LHCN-M2 (cell line): ENCODE data around the gene RNF130. TPM values are rescaled to one million over a fixed set of nuclear protein-coding genes. Genes with fewer than 3 reads are reported as not detected.

ENCODE experiments used
- DNase-seq: peaks from one replicate; pipeline ENCODE4 v3.0.0-alpha.2; 2012; ENCODE audit warnings: low read depth
- total RNA-seq: library from RNA; depleted of rRNA; stranded (reverse); fragments of >200 nt; gene quantifications from 2 replicates; pipeline ENCODE4 v1.2.3, GENCODE V29; 2014

Gene RNF130
- total RNA-seq, 1 experiment from 2014 or later = 30.0 TPM

GRCh38 chr5:180060192-180060591, 11.4 kb downstream of the RNF130 start:
- DNase-seq = no peak

DNA sequence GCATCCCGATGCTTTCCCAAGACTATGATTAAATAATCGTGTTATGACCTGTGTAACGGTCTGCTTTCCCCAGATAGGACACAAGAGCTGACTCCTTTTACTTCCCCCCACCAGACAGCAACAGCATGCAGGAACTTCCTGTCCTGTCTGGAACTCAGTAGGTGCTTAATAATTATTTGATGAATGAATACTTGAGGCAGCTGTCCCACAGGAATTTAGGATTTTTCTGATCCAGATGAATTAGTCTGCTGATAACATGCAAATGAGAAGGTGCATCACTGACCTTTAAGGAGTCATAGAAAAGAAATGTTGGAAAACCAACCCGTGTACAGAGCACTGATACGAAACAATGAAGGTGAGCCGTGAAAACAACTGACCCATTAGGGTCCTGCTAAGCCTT, 12.2 kb downstream of the RNF130 start:
- DNase-seq = no peak

GRCh38 chr5:180056153-180056552, 15.4 kb downstream of the RNF130 start:
- DNase-seq = no peak

DNA sequence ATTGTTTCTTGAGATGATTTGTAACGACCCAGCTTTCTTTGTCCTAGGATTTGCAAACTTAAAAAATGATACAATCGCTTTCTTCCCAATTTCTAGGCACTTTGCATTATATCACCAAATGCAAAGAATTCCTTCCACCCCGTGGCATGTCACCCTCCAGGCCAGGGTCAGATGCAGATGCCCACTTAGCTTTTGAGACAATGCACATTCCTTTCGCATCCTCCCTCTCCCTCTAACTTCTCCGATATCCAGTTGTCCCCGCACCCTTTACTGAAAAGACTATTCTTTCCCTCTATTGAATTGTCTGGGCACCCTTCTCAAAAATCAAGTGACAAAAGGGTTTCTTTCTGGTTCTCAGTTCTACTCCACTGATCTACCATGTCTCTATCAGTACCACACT, 17.3 kb downstream of the RNF130 start:
- DNase-seq = no peak

GRCh38 chr5:180053061-180053602, 18.4 kb downstream of the RNF130 start:
- DNase-seq = no peak

DNA sequence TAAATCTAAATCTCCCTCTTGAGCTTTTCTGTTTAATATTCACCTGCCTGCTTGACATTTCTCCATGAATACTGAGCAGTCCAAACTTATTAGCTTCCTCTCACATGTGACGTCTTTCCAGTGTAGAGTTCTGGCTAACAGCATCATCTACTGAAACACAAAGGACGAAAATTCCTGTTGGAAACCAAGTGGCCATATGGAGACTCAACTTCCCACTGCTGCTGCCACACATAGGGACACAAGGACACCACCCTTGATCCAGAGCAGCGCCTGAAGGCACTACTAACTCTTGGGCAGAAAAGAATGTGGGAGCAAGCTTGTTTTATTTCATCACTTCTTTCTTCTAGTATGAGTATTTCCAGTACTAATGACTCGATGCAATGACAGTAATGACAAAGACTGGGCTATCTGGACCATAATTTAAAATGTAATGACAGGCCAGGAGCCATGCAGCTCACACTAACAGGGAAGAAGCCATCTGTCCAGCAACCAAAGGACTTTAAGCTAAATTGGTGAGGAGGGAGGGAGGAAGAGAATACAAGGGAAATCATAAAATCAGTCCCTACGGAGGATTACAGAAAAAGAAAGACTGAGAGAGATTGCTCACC, 19.2 kb downstream of the RNF130 start:
- no peak for DNase-seq

DNA sequence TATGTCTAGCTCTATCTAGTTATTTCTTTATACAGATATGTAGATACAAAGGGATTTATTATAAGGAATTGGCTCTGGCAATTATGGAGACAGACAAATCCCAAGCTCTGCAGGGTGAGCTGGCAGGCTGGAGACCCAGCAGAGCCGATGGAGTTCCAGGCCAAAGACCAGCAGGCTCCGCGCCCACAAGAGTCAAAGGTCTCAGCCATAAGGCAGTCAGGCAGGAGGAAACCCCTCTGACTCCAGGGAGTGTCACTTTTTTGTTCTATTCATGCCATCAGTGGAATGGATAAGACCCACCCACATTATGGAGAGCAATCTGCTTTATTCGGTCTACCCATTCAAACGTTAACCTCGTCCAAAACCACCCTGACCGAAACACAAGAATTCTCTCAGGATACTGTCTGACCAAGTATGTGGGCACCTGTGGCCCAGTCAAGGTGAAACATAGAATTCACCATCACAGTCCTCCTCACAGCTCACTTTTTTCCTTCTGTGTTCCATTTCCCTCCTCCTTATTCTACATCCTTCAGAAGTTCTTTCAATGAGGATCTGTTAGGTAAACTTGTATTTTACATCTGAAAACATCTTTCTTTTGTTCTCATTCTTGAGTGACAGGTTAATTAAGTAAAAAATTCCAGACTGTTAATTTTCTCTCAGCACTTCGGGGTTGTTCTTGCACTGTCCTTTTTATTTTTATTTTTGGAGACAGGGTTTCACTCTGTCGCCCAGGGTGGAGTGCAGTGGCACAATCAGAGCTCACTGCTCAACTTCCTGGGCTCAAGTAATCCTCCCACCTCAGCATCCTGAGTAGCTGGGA, 21.2 kb downstream of the RNF130 start:
- DNase-seq = no peak

GRCh38 chr5:180049185-180049548, 22.4 kb downstream of the RNF130 start:
- DNase-seq = no peak

GRCh38 chr5:180047667-180048066, 23.9 kb downstream of the RNF130 start:
- no peak for DNase-seq

DNA sequence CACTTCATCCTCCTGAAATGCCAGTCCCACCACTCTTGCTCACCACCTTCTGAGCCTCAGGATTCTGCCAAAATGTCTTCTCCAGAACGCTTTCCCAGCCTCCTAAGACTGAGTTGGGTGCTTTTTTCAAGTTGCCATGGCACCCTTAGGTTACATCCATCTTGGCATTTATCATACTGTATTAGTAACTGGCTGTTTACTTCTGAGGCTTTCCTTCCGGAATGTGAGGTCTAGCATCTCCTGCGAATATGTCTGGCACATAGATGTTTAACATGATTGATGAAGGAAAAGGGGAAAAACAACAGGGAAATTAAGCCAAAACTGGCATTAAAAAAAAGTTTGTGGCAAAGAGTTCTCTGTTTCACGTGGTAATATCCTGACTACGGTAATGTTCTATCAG, 24.9 kb downstream of the RNF130 start:
- DNase-seq = no peak

DNA sequence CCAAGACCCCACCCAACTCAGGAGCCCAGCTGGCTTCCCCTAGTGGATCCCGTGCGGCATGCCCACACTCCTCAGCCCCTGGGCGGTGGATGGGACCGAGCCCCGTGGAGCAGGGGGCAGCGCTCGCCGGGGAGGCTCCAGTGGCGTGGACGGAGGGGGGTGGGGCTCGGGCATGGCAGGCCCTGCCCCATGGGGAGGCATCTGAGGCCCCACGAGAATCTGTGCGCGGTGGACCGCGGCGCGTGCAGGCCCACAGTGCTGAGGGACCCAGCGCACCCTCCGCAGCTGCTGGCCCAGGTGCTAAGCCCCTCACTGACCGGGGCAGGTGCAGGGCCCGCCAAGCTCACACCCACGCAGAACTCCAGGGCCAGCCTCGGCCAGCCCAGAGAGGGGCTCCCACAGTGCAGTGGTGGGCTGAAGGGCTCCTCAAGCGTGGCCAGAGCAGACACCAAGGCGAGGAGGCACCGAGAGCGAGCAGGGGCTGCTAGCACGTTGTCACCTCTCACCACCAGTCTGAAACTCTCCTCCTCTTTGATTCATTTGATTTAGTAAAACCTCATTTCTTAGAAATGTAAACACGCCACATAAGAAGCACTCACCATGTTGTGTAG, 25.6 kb downstream of the RNF130 start:
- no peak for DNase-seq

GRCh38 chr5:180043377-180043776, 28.2 kb downstream of the RNF130 start:
- DNase-seq = no peak

DNA sequence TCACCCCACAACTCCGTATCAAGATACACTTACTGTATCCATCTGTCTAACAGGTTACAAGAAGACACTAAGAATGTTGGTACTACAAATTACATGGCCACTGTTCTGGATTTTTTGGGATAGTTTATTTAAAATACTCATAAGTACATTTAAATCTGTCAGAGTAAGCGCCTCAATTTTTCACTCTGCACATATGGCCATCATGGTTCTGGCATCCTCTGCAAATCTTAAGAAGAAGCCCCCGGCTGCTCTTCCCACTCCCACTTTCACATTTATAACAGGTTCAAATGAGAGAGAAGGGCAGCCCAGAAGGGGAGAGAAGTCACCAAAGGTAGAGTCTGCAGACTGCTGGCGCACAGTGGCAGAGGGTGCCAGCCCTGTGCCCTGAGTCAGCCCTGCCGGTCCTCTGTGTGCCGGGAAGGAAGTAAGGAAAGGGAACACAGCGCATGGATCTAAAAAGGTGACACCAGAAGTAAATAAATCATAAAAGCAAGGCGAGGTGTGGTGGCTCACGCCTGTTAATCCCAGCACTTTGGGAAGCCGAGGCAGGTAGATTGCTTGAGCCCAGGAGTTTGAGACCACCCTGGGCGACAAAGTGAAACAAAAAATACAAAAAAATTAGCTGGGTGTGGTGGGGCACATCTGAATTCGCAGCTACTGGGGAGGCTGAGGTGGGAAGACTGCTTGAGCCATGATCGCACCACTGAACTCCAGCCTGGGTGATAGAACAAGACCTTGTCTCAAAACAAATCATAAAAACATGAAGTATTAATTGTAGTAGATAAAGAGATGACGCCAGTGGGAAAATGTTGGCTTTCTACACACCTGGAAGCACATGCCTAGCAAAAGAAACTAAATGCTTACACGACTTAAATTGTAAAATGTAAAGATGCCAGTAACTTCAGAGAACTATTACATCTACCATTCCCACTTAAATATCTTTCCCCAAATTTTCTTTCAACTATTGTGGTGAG, 30.0 kb downstream of the RNF130 start:
- DNase-seq = no peak

DNA sequence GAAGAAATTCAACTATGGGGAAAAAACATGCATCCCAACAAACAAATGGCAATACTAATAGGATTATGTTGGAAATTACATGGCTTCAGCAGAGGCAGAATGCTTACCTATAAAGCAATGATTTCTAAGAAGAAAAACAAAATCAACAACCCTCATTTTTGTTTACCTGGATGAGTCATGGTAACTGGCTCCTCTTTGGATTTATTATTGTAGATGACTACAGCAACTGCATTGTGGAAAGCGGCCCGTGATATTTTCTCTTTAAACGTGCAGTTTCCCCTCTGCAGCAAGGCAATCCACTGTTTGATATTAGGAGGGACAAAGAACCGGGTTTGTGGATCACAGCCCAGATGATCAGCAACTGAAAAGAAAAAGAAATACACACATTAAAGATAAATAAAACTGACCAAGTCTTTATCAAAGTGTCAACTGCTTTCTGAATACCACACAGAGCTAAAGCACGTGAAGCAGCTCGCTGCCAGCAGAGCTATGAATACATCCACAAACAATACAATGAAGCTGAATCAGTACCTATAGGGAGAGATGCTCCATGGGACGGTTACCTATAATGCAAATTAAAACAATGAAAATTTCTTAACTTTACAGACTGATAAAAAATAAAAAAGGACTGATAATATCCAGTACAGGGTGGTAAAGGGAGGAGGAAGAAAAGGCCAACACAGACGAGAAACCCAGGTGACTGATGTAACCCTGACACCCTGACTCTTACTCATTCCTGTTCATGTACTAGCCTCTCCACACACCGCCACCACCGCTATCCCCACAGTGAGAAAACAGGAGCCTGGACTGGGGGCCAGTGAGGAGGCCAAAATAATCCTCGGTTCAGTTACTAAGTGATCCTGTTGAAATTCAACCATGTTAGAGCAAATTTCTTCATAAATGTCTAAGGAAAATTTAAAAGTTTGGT, 31.0 kb downstream of the RNF130 start:
- DNase-seq = no peak

DNA sequence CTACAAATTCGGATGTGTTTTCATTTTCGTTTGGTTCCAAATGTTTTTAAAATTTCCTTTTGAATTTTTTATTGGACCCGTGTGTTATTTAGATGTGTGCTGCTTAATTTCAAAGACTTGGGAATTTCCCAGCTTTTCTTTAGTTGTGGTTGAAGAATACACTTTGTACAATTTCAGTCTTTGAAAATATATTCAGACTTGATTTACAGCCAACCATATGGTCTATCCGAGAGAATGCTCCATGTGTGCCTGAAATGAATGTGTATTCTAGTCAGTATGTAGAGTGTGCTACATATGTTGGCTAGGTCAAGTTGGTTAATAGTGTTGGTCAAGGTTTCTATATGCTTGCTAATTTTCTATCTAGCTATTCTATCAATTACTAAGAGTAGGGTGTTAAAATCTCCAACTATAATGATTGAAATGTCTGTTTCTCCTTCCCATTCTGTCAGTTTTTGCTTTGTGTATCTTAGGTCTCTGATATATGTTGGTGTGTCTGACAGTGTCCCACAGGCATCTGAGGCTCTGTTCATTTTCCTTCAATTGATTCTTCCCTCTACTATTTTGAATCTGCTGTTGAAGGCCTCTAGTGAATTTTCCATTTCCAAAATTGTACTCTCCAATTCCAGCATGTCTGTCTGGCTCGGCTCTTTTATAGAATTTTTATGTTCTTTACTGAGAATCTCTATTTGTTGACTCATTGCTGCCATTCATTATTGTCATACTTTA, 36.2 kb downstream of the RNF130 start:
- no peak for DNase-seq

DNA sequence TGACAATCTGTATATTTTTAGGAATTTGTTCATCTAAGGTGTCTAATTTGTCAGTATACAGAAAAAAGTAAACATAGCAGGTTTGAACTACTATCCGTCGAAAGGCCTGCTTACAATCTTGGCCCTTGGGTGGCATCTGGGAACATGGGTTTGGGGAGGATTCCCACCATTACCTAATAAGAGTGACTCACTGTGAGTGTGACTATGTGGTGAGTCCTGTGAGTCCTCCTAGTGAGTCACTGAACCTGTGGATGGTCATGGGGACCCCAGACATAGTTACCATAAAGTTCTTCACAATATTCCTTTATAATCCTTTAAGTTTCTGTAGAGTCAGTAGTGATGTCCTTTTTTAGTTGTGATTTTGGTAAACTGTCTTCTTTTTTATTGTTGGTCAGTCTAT, 37.0 kb downstream of the RNF130 start:
- DNase-seq = peak; percentile 61

- no peak for DNase-seq
These were observed 44.0 kb downstream of the RNF130 start for GRCh38 chr5:180027459-180028089.

GRCh38 chr5:180026734-180027458, 44.7 kb downstream of the RNF130 start:
- DNase-seq = no peak
